Activated T-cell treated with anti-CD3 and anti-CD28 coated beads, Interleukin-2, amount 50 U/mL, for 48 hours (primary cell): ENCODE measurements around the gene SLC6A15.

ENCODE experiments used
- DNase-seq, 2 experiments: peaks; one replicate each; pipeline ENCODE4 v3.0.0-alpha.2; 2020

SLC6A15 gene

GRCh38 chr12:84912198-84913128, at the start of gene SLC6A15:
Gene SLC6A15 (minus strand): TSS chr12:84912799. CDS start chr12:84892120, 20,679 bp downstream.
- peak; percentile 26 to 43 for DNase-seq

- no peak for DNase-seq
These were observed 48.3 kb upstream of the SLC6A15 start for GRCh38 chr12:84960918-84961317.

- DNase-seq: no peak
These were observed 42.7 kb upstream of the SLC6A15 start for GRCh38 chr12:84955298-84955697.

DNA sequence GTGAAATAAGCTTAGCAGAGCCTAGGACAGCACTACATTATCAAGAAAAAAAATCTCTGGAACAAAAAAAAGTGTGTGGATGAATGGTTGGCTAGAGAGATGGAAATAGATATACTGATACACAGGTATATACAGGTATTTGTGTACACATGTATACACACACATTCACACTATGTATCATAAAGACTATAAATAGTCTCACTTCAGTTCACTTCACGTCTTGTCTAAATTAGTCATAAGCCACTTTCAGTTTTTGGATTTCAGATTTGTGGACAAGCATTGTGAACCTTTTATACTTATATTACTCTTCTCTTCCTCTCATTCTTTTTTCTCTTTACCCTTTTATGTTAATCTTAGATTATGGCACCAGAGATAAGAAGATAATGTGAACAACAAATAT, 41.8 kb upstream of the SLC6A15 start:
- no peak for DNase-seq

DNA sequence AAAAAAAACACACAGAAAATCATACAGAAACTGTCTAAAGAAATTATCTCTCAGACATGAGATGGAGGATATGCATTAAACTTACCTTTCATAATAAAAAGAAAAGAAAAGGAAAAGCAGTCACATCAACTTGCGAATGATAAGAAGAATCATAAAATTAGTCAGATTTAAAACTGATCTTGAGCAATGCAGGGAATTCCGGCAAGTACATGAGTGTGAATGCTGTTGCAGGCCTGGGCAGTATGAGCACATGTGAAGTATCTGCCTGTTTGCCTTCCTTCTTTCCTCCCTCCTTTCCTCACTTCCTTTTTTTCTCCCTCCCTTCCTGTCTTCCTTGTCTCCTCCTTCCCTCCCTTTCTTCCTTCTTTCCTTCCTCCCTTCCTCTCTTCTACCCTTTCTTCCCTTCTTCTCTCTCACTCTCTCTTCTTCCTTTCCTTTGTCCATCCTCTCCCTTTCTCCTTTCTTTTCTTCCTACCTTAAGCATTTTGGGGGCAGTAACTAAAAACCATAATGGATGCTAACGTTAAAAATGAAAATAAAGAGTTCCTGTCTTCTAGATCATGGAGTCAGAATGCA, 38.5 kb upstream of the SLC6A15 start:
- no peak for DNase-seq

DNA sequence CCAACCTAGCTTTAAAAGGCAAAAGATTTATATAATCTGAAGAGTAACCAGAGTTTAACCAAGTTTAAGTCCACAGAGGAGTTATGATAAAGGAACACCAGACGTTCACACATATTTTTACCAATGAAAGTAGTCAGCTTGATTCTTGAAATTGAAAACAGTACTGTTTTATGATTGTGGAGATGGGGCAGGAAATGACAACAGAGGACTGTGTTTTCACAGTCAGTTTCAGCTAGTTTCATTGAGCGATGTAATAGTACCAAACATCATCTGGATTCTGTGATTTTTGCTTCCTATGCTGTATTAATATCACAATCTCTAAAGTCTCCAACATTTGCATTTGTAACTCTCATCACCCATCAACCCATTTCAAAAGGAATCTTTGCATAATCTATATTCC, 34.2 kb upstream of the SLC6A15 start:
- no peak for DNase-seq

DNA sequence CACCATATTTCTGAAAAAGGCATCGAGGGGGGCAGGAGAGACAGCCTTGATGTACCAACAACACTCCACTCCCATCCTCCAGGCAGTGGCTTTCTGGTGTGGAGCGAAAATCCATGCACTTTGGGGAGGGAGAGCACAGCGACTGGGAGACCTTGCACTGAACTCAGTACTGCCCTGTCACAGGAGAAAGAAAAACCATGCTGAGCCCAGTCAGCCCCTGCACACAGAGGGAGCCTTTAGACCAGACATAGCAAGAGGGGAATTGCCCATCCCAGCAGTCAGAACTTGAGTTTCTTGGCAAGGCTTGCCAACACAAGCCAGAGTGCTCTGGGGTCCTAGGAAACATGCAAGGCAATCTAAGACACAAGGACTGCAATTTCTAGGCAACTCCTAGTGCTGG, 24.8 kb upstream of the SLC6A15 start:
- no peak for DNase-seq

GRCh38 chr12:84929501-84929900, 16.9 kb upstream of the SLC6A15 start:
- DNase-seq: no peak

DNA sequence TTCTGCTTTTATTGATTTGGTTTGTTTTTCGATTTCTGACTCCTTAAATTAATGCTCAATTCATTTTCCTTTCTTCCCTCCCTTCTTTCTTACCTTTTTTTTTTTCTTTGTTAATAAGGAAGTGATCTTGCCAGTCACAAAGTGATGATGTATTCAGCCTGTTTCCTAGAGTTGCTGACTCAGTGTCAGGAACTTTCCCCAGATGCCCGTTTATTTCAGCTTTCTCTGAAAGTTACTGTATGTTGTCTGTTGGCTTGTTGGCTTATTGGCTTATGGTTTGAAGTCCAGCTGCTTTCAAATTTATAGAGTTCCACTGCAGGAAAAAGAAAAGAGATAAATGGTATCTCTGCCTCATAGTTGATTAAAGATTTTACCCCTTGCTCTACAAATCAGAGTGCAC, 12.4 kb upstream of the SLC6A15 start:
- DNase-seq: no peak

DNA sequence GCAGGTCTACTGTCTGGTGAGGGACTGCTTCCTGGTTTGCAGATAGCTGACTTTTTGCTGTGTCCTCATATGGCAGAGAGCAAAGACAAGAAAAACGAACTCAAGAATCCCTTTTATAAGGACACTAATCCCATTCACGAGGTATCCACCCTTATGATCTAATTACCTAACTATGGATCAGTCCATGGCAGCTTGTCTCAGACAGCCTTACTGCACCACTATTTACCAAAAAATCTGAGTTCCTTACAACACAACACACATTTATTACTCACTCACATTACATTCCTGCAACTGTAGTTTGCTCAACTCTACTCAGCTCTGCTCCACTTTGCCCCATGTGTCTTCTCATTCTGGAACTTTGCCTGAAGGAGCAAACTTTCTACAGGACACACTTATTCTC, 10.1 kb upstream of the SLC6A15 start:
- no peak for DNase-seq

DNA sequence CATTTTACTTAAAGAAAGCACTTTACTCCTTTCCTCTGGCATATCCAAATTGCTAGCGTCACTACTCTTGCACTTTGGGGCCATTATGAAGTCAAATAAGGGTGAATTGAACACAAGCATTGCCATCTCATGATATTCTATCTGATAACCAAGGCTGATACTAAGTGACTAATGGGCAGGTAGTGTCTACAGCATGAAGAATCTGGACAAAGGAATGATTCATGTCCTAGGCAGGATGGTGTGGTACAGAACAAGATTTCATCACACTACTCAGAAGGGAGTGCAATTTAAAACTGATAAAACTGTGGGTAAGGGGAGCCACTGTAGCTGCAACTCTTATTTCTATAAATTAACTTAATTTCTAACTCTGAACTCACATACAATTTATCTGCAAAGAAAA, 7.7 kb upstream of the SLC6A15 start:
- DNase-seq: no peak

DNA sequence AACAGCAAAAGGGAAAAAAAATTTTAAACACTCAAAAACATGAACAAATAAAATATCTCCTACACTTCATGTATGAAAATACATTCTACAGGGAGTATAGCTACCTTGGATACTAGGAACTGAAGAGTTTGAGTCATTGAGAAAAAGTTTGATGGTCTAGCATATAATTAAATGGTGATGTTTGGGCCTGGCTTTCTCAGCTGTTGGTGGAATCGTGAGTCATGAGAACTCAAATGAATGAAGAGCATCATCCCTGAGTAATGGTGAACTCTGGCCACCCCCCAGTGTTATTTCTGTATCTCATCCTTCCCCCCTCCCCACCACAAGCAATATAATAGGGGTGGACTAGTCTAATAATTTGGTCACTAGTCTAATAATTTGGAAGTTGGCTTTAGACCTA, 6.7 kb upstream of the SLC6A15 start:
- no peak for DNase-seq

GRCh38 chr12:84913129-84913515, 523 bp upstream of the SLC6A15 start:
- DNase-seq: no peak

DNA sequence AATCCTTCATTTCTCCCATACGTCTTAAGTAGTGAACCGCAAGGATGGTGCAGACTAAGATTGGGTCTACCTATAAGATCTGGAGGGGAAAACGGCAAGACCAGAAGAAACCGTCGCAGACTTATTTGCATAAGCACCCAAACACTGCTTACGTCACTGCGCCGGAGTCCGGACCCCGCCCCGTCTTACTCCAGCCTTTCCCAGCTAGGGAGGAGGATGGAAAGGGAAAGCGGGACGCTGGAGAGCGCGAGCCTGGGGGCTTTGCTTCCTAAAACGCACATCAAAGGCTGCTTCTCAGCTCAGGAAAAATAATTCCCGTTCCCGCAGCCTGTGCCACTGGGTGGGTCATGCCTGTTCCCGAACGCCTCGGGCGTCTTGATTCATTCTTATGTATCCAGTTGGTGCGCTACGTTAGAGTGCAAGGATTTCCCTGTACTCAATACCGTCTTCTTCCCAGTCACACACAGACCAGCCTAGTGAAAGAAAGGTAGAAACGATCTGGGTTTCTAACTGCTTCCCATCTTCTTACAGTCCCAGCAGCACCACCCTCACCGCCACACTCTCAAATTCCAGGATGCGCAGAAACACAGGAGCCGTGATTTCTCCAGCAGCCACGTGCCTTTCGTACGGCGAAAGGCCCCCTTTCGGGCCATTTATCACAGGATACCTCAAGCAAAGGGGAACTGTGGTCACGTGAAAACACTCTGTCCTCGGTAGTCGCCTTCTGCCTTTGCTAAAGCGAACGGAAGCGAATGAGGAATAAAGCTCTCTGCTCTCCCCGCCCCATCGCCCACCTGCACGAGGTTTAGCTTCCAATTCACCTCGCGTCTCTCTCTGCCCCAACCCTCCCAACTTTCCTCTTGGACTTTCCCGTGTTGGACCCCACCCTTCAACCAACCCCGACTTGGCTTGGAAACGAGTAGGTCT, 1.1 kb downstream of the SLC6A15 start:
- DNase-seq: peak; percentile 19 to 24

GRCh38 chr12:84910549-84911241, 1.9 kb downstream of the SLC6A15 start:
- no peak for DNase-seq

DNA sequence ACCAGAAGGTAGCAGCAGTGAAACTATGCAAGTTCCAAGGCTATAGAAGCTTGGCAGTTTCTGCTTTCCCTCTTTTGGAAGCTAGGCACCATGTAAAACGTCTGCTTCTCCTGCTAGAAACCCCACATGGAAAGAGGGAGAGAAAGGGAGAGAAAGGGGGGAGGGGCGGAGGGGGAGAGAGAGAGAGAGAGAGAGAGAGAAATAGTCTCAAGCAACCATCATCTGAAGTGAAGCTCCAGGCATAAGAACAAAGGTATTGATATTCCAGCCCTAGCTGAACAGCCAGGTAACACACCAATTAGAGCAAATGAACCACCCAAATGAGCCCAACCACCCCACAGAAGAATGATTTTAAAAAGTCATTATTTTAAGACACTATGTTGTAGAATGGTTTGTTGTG, 8.5 kb downstream of the SLC6A15 start:
- DNase-seq: no peak

GRCh38 chr12:84891106-84891838, 21.3 kb downstream of the SLC6A15 start:
- no peak for DNase-seq

DNA sequence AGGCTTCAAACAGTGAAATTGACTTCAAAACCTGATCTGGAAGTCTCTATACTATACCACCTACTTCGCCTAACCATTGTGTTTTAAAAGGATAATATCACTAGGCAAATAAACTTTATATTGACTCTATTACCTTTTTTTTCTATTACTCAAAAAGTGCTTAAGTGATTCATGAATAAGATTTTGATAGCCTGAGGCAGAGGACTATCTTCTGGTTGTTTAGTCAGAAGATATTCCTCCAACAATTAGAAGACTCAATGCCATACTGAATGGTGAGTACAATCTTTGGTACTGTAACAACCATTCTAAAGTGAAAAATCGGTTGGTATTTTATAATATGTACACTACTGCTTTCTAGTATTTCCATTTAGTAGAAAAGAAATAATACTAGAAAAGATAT, 22.8 kb downstream of the SLC6A15 start:
- no peak for DNase-seq

GRCh38 chr12:84888861-84889260, 23.7 kb downstream of the SLC6A15 start:
- no peak for DNase-seq

GRCh38 chr12:84877340-84877739, 35.3 kb downstream of the SLC6A15 start:
- no peak for DNase-seq

- no peak for DNase-seq
These were observed 37.4 kb downstream of the SLC6A15 start for GRCh38 chr12:84875241-84875640.

DNA sequence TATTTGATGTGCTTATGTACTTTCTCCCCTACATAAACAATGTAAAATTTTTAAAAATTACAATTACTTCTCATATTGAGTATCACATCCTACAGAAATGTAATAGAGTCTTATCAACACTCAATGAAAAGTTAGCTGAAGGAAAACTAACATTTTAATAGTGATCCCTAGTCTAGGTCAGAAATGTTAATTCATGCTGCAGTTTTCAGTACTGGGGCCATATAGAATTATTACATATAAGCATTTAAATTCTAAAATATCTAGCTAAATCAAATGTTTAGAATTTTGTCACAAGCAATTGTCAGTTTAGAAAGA, 37.8 kb downstream of the SLC6A15 start:
- no peak for DNase-seq
